Middle frontal gyrus (tissue), 1 donor: ENCODE results near the gene PRR15L.

Experiments
- DNase-seq: peaks from one replicate; pipeline ENCODE4 v3.0.0-alpha.2; 2015; ENCODE audit warnings: low spot score; ENCODE audit errors: extremely low spot score

The PRR15L gene

GRCh38 chr17:47902039-47902744 is 55.5 kb downstream of the PRR15L start:
- DNase-seq: no peak
